GM21360 (cell line): ENCODE data around the gene THSD7B.

Experiments
- ATAC-seq: cut with Tn5 transposase; IDR thresholded peaks from one replicate; pipeline ENCODE4 v1.9.1; 2021; ENCODE audit warnings: mild to moderate bottlenecking, moderate library complexity; ENCODE audit not compliant: unreplicated experiment

THSD7B gene

GRCh38 chr2:137187216-137187615 is 421.9 kb downstream of the THSD7B start:
- ATAC-seq, result no peak

- ATAC-seq, result no peak
Observed at GRCh38 chr2:137190411-137191195, 425.3 kb downstream of the THSD7B start.

- ATAC-seq, result no peak
Observed at GRCh38 chr2:137192366-137193310, 427.3 kb downstream of the THSD7B start.

GRCh38 chr2:137193401-137193800 is 428.1 kb downstream of the THSD7B start:
- no peak for ATAC-seq

GRCh38 chr2:137194111-137194510 is 428.8 kb downstream of the THSD7B start:
- ATAC-seq, result no peak

- ATAC-seq, result no peak
Observed at GRCh38 chr2:137199751-137200150, 434.4 kb downstream of the THSD7B start.

GRCh38 chr2:137202318-137202717 is 437.0 kb downstream of the THSD7B start:
- ATAC-seq, result no peak

GRCh38 chr2:137205324-137205723 is 440.0 kb downstream of the THSD7B start:
- ATAC-seq, result no peak

- ATAC-seq, result no peak
Observed at GRCh38 chr2:137206069-137206468, 440.7 kb downstream of the THSD7B start.

- ATAC-seq, result no peak
Observed at GRCh38 chr2:137207030-137207429, 441.7 kb downstream of the THSD7B start.

GRCh38 chr2:137208431-137208891 is 443.1 kb downstream of the THSD7B start:
- ATAC-seq, result no peak

- no peak for ATAC-seq
Observed at GRCh38 chr2:137210039-137210438, 444.7 kb downstream of the THSD7B start.

GRCh38 chr2:137211761-137212160 is 446.4 kb downstream of the THSD7B start:
- no peak for ATAC-seq

- ATAC-seq, result no peak
Observed at GRCh38 chr2:137220438-137220993, 455.2 kb downstream of the THSD7B start.

GRCh38 chr2:137221797-137222492 is 456.6 kb downstream of the THSD7B start:
- peak; percentile 74 for ATAC-seq

- no peak for ATAC-seq
Observed at GRCh38 chr2:137223722-137224121, 458.4 kb downstream of the THSD7B start.

- no peak for ATAC-seq
Observed at GRCh38 chr2:137228566-137228965, 463.2 kb downstream of the THSD7B start.

- no peak for ATAC-seq
Observed at GRCh38 chr2:137229834-137230233, 464.5 kb downstream of the THSD7B start.

GRCh38 chr2:137231628-137232027 is 466.3 kb downstream of the THSD7B start:
- no peak for ATAC-seq

- no peak for ATAC-seq
Observed at GRCh38 chr2:137232076-137232475, 466.7 kb downstream of the THSD7B start.

- no peak for ATAC-seq
Observed at GRCh38 chr2:137233091-137233490, 467.7 kb downstream of the THSD7B start.
